HFF-Myc (cell line): ENCODE results near the gene RNF157.
"Not testable (repeated sequence)": the region's sequence is repeated elsewhere in the genome, so short reads cannot be mapped to it uniquely, and the experiment has no call there.

ENCODE experiments used
- DNase-seq: peaks from one replicate; pipeline ENCODE4 v3.0.0-alpha.2; 2011; ENCODE audit warnings: low read depth; ENCODE audit errors: extremely low read depth
- H3K4me3 ChIP-seq: replicated peaks from 2 replicates; pipeline ENCODE4 v1.5.1; 2011; ENCODE audit warnings: low read depth, mild to moderate bottlenecking, control low read depth, low read length
- TF ChIP-seq, protein P1 (sequence below): IDR thresholded peaks from 2 replicates; pipeline ENCODE4 v1.5.1; 2012; ENCODE audit warnings: mild to moderate bottlenecking, low read depth, low read length, control low read depth; ENCODE audit errors: missing control alignments

The RNF157 gene

DNA sequence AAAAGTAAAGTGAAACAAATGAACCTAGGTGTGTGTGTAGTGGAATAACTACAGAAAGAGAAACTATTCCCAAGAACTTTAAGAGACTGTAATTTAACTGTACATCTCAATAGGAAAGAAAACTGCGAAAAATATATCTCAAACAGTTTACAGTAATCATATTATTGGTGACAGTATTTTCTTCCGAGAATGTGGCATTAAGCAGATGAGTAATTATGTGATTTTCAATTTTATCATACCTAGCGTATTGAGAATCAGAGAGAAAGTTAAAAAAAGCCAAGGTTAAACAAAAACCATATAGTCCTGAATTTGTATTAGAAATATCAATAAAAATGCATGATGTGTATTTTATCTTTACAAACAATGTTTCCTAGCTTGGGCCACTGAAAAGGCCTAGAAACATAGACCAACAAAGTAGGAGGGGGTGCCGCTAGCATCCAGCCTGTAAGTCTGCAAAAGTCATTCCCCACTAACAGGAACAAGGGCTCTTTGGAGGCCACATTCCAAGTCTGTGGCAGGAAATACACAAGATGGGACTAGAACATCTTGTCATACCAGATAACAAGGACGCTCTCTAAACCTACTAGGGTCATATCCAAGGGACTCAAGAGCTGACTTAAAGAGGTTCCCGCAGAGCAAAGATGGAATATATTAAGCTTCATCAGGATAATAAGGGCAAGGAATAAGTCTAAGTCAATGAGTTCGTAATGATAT lies 20.5 kb downstream of the RNF157 start:
- no peak overlapping the region for H3K4me3 ChIP-seq
- DNase-seq = no peak
- TF ChIP-seq, protein P1, sequence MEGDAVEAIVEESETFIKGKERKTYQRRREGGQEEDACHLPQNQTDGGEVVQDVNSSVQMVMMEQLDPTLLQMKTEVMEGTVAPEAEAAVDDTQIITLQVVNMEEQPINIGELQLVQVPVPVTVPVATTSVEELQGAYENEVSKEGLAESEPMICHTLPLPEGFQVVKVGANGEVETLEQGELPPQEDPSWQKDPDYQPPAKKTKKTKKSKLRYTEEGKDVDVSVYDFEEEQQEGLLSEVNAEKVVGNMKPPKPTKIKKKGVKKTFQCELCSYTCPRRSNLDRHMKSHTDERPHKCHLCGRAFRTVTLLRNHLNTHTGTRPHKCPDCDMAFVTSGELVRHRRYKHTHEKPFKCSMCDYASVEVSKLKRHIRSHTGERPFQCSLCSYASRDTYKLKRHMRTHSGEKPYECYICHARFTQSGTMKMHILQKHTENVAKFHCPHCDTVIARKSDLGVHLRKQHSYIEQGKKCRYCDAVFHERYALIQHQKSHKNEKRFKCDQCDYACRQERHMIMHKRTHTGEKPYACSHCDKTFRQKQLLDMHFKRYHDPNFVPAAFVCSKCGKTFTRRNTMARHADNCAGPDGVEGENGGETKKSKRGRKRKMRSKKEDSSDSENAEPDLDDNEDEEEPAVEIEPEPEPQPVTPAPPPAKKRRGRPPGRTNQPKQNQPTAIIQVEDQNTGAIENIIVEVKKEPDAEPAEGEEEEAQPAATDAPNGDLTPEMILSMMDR = no peak

DNA sequence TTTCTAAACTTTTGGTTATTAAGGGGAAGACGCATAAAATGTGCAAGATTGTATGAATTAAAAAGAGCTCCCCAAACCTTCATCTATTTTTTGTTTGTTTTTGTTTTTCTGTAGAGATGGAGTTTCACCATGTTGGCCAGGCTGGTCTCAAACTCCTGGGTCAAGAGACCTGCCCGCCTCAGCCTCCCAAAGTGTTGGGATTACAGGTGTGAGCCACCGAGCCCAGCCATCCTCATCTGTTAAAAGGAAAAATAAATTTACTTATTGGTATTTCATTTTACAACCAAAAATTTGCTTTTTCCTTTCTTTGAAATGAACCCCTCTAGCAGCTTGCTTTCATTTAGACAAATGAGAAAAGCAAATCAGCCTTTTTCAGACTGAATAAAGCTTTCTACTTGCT lies 23.2 kb downstream of the RNF157 start:
- DNase-seq = no peak
- TF ChIP-seq, protein P1 = no peak
- H3K4me3 ChIP-seq = no peak overlapping the region

DNA sequence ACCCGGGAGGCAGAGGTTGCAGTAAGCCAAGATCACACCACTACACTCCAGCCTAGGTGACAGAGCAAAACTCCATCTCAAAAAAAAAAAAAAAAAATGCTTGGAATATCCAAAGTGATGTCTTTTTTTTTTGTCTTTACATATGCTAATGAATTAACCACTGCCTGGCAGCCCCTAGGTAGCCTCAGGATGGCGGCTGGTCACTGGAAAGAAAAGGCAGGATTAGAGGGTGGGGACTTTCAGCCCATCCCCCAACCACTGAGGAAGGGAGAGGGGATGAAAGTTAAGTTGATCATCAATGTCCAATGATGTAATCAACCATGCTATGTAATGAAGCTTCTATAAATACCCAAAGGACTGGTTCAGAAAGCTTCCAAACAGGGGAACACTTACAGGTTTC lies 26.8 kb downstream of the RNF157 start:
- DNase-seq = no peak
- no peak overlapping the region for H3K4me3 ChIP-seq

DNA sequence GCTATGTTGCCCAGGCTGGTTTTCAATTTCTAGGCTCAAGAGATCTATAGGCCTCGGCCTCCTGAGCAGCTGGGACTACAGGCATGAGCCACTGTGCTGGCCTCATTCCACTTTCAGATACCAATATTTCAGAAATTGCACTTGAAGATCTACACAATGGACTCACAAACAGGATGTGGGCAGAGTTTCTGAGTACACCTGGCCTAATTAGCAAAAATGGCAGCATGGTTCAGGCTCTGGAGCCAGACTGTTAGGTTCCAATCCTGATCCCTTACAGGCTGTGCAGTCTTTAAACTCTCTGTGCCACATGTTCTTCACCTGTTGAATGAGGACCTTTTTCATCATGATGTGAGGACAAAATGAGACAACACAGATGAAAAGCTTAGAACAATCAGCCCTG lies 32.2 kb downstream of the RNF157 start:
- TF ChIP-seq, protein P1 = no peak
- H3K4me3 ChIP-seq = no peak overlapping the region
- no peak for DNase-seq

More for the DNA sequence above, 26.8 kb downstream of the RNF157 start:
- TF ChIP-seq, protein P1 = no peak

DNA sequence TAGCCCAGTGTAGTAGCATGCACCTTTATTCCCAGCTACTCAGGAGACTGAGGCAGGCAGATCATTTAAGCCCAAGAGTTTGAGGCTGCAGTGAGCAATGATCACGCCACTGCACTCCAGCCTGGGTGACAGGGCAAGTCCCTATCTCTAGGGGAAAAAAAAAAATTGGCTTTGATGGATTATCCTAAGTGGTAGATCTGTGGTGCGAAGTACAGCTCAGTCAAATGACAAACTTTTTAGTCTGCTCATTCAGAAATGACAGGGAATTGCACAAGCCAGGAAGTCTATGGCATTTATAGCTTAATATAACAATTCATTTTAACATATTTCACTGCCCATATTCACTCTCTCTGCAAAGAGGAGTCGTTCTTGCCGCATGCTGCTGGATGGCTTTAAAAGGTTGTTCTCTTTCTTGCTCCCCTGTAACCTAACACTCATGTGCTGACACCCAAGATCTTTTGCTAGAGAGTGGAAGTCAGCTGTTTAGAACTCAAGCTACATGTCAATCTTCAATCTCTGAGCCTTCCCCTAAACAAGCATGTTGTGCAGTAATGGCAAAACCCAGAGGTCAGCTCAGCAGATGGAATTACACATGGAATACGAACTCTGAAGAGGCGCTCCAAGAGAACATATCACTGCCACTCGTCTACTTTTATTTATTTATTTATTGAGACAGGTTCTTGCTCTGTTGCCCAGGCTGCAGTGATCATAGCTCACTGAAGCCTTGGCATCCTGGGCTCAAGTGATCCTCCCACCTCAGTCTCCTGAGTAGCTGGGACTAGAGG lies 32.8 kb downstream of the RNF157 start:
- H3K4me3 ChIP-seq = no peak overlapping the region
- no peak for DNase-seq
- TF ChIP-seq, protein P1 = no peak

DNA sequence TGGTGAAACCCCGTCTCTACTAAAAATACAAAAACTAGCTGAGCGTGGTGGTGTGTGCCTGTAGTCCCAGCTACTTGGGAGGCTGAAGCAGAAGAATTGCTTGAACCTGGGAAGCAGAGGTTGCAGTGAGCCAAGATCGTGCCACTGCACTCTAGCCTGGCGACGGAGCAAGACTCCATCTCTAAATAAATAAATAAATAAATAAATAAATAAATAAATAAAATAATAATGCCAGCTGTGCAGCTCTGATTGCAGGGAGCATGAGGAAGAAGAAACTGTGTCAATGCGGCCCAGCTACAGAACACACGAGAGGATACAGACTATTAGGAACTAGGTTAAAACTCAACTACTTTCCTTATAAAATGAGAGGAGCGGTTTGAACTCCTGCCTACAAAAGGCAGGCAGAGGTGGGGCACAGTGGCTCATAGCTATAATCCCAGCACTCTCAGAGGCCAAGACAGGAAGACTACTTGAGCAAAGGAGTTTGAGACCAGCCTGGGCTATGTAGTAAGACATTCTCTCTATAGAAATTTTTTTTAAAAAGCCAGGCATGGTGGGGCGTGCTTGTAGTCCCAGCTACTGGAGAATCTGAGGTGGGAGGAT lies 34.6 kb downstream of the RNF157 start:
- H3K4me3 ChIP-seq, DNase-seq: not testable (repeated sequence)

DNA sequence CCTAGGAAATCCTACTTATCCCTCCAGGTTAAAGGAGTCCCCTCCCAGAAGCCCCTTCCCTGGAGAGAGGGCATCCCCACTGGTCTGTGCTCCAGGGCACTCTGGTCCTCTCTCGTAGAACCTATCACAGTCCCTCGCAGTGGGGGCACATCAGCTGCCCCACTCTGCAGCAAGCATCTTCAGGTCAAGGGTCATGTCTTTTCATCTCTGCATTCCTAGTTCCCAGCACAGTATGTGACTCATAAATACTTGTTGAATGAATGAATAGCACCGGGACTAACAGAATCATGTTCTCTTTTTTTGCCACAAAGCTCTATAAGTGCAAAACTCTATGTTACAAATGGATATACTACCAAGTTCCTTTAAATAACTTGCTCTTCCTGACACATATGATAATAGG lies 36.0 kb downstream of the RNF157 start:
- no peak for DNase-seq
- TF ChIP-seq, protein P1 = no peak
- no peak overlapping the region for H3K4me3 ChIP-seq
